AG08395 (cell line): Measurements from ENCODE around the gene IL1RAPL1.

Experiments
- DNase-seq: peaks from one replicate; pipeline ENCODE4 v3.0.0; 2012; ENCODE audit warnings: mixed read lengths, low spot score

IL1RAPL1 gene

GRCh38 chrX:29434939-29435338, 847.7 kb downstream of the IL1RAPL1 start:
- no peak for DNase-seq

- DNase-seq: no peak
These were observed 848.1 kb downstream of the IL1RAPL1 start for GRCh38 chrX:29435396-29435795.

GRCh38 chrX:29447867-29448266, 860.6 kb downstream of the IL1RAPL1 start:
- no peak for DNase-seq

- peak; percentile 38 for DNase-seq
These were observed 866.1 kb downstream of the IL1RAPL1 start for GRCh38 chrX:29453333-29453732.

- DNase-seq: no peak
These were observed 868.5 kb downstream of the IL1RAPL1 start for GRCh38 chrX:29455702-29456101.

GRCh38 chrX:29461039-29461438, 873.8 kb downstream of the IL1RAPL1 start:
- no peak for DNase-seq

GRCh38 chrX:29466456-29466855, 879.2 kb downstream of the IL1RAPL1 start:
- DNase-seq: peak; percentile 3

- DNase-seq: no peak
These were observed 881.8 kb downstream of the IL1RAPL1 start for GRCh38 chrX:29468911-29469494.

GRCh38 chrX:29470030-29470429, 882.8 kb downstream of the IL1RAPL1 start:
- no peak for DNase-seq

GRCh38 chrX:29471829-29472228, 884.6 kb downstream of the IL1RAPL1 start:
- DNase-seq: no peak

- no peak for DNase-seq
These were observed 890.6 kb downstream of the IL1RAPL1 start for GRCh38 chrX:29477878-29478277.

- peak; percentile 28 for DNase-seq
These were observed 891.3 kb downstream of the IL1RAPL1 start for GRCh38 chrX:29478336-29479069.

GRCh38 chrX:29487214-29487613, 900.0 kb downstream of the IL1RAPL1 start:
- DNase-seq: no peak

GRCh38 chrX:29487714-29488113, 900.5 kb downstream of the IL1RAPL1 start:
- no peak for DNase-seq

GRCh38 chrX:29488919-29489318, 901.7 kb downstream of the IL1RAPL1 start:
- DNase-seq: no peak

GRCh38 chrX:29490606-29491005, 903.4 kb downstream of the IL1RAPL1 start:
- no peak for DNase-seq

- DNase-seq: no peak
These were observed 904.4 kb downstream of the IL1RAPL1 start for GRCh38 chrX:29491659-29492058.

GRCh38 chrX:29496636-29497180, 909.5 kb downstream of the IL1RAPL1 start:
- DNase-seq: no peak

GRCh38 chrX:29506729-29507128, 919.5 kb downstream of the IL1RAPL1 start:
- DNase-seq: no peak

- DNase-seq: no peak
These were observed 930.9 kb downstream of the IL1RAPL1 start for GRCh38 chrX:29518100-29518499.

GRCh38 chrX:29528281-29528680, 941.0 kb downstream of the IL1RAPL1 start:
- no peak for DNase-seq

GRCh38 chrX:29530501-29530900, 943.3 kb downstream of the IL1RAPL1 start:
- peak; percentile 19 for DNase-seq

- DNase-seq: no peak
These were observed 944.1 kb downstream of the IL1RAPL1 start for GRCh38 chrX:29531336-29531735.
